ENCODE results near the gene ATF7.
"Not testable (repeated sequence)": the region's sequence is repeated elsewhere in the genome, so short reads cannot be mapped to it uniquely, and the experiment has no call there.

ATF7 gene

DNA sequence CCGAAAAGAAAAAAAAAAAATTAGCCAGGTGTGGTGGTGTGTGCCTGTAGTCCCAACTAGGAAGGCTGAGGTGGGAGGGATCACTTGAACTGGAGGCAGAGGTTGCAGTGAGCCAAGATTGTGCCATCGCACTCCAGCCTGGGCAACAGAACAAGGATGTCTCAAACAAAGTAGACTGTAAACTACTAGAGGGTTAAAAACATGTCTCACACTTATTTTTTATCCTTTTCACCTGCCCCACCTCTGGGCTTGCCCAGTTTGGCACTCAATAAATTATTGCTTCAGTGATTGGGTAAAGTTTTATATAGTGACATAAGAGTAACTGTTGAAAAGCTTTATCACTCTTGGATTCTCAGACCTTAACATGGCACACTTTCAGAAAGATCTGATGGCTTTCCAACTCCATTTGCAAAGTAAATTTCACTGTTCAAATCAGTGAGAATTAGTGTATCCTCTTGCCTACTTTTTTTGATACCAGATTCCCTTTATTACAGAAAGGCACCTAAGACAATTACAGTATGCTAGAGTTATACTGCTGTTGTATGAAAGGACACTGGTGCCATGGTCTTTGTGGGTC, 62.6 kb downstream of the ATF7 start:
- no peak for DNase-seq

DNA sequence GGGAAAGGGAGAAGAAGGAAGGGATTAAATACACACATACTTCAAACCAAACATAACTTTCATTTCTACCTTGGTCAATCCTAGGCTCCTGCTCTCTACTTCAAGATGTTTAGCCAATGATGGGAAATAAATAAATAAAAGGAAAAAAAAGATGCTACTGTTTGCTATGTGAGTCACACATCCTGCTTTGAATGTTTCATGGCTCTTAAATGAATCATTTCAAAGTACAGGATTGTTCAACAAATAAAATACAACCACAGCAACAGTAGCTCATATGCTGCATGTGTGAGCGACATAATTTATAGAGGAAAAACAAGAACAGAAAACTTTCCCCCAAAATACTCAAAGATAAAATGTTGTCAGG, 64.6 kb downstream of the ATF7 start:
- DNase-seq = peak; percentile 46

DNA sequence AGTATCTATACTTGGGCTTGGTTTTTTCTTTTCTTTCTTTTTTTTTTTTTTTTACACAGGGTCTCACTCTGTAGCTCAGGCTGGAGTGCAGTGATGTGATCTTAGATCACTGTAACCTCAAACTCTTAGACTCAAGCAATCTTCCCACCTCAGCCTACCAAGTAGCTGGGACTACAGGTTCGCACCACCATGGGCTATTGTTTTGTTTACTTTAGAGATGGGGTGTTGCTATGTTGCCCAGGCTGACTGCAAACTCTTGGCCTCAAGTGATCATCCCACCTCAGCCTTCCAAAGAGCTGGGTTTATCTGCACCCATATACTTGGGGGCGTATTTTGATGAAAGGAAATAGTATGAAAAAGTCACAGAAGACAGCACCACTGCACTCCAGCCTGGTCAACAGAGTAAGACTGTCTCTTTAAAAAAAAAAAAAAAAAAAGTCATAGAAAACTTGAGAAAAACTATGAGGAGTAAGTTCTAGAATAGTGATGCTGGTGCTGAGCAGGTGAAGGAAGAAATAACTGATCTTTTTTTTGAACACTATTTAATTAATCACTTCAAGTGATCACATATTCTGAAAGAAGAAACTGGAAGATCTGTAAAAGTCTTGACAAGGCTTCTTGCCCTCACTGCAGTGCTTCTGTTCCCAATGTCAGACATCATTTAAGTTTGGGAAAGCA, 65.1 kb downstream of the ATF7 start:
- no peak for DNase-seq

DNA sequence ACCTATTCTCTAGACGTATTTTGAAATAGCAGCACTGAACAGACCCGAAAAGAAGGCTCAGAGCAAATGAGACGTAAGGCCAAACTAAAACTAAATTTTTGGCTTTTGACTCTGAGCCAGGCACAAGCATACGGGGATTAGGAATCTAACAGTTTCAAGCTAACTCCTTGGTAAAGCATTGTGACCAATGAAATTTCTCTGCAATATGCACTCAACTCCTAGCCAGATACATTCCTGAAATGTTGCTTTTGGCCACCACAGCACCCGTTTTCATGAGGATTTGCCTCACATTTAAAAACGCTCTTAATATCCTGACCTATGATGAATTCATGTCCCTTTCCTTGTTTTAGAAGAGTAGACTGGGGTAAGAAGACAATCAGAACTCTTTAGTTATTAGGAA, 65.8 kb downstream of the ATF7 start:
- DNase-seq = no peak

DNA sequence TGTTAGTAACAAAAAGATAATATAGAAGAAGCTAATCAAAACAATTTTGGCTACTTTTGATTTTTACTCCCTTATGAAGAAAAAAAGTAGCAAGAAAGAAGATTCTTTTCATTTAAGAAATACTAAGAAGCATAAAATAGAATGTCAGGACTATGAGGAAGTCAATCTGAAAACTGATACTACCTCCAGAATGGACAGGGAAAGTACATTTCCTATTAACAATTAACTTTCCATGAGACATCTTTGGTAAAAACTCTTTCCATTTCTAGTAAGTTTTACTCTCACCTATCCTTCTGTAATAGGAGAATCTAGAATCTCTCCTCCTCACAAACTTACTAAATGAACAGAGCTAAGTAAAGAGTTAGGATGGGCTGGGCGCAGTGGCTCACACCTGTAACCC, 67.6 kb downstream of the ATF7 start:
- DNase-seq = no peak

DNA sequence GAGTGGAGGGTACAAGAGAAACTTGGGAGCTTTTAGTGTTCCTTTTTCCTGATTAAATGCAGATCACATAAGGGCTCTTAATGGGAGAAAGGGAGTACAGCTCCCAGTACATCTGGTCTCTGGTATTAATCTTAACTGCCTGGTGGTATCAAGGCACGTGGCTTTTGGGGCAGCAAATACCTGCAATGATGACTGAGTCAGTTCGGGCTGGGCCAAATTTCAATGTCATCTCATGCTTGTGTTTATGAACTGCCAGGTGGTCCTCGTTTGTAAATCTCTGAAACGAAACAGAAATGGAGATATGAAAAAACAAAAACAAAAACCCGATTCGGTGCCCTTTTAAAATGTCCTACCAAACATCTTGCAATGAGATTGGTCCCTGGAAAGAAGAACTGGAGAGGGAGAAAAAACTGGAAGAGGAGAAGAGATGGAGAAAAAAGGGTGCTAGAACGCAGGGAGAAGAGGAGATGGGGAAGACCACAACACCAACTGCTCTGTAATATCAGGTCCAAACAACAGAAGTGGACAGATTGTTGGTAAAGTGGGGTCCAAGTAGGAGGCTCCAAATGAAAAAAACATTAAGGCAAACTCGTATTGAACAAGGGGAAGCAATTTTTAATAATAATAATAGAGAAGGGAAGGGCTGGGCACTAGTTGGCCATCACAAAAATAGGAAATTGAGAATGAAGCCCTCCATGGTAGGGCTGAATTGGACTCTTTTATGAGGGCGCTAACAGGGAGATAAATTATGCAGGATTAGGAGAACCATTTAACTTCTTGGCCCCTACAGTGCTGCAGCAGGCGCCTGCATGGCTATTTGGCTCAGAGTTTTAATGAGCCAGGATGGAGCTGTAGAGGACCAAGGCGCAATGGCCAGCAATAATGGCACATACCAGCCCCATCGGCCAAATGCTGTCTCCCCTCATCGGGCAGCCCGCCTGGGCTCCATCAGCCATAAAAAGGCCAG, 73.5 kb downstream of the ATF7 start:
- no peak for DNase-seq

DNA sequence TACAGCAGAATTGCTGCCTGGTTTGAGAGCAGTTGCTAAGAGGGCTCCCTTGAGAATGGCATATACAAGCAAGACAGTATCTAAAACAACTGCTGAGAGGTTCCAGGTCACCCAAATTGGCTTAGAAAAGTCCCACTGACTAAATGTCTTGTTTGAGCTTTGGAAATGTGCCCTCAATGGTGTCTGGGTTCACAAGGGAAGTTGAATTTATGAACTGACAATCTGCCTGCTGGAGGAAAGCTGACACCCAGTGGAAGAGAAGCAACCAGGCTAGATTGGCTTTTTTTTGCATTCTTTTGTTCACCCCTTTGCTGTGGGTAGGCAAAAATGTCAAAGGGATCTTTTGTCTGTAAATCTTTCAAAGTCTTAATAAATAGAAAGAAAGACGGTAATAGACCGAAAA, 74.3 kb downstream of the ATF7 start:
- no peak for DNase-seq

DNA sequence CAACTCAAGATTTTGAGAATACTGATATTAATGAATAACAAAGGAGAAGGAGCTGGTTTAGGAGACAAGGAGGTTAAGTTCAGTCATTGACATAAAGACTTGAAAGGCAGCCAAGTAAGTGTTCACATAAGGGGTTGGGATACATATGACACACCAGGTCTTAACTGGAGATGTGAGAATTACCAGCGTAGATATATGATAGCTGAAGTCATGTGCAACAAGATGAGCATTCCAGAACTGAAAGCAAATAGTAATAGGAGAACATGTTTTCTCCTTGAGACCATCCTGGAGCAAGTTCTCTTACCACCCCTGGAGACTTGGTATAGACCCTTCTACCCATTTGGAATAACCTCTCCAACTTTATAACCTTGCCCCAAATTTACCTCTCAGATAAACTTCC, 75.6 kb downstream of the ATF7 start:
- DNase-seq = no peak

DNA sequence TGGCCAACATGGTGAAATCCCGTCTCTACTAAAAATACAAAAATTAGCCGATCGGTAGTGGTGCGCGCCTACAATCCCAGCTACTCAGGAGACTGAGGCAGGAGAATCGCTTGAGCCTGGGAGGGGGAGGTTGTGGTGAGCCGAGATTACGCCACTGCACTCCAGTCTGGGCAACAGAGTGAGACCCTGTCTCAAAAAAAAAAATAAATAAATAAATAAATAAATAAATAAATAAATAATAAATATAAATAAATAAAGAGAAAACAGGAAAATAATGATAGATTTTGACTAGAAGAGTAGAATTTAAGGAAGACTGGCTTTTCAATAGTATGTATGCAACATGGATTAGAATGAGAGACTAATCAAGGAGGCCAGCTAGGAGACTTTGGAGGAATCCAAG, 76.1 kb downstream of the ATF7 start:
- not testable (repeated sequence) for DNase-seq

DNA sequence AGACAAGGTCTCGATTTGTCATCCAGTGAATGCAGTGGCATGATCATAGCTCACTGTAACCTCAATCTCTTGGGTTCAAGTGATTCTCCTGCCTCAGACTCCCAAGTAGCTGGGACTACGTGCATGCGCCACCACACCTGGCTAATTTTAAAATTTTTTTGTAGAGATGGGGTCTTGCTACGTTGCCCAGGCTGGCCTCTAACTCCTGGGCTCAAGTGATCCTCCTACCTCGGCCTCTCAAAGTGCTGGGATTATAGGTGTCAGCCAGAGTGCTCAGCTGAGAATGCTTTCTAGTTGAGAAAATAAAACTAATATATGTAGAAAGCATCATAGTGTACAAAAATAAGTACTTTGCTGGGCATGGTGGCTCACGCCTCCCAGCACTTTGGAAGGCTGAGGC, 77.8 kb downstream of the ATF7 start:
- DNase-seq = not testable (repeated sequence)

DNA sequence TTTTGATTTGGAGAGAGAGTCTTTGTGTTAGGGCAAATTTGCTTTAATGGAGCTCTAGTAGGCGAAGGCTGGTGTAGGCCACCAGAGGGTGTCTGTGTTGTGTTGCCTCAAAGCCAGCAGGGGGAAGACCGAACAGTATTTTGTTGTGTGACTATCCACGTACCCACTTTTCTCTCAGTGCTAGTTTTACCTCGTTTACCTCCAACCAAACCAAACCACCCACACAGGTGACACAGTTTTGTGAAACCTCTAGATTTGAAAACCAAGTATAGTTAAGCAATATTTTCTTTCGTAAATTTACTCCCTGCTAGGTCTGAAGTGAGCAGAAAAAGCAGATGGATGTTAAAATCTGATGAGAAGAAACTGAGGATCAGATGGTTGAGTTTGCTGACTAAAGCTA, 82.6 kb downstream of the ATF7 start:
- peak; percentile 58 for DNase-seq

DNA sequence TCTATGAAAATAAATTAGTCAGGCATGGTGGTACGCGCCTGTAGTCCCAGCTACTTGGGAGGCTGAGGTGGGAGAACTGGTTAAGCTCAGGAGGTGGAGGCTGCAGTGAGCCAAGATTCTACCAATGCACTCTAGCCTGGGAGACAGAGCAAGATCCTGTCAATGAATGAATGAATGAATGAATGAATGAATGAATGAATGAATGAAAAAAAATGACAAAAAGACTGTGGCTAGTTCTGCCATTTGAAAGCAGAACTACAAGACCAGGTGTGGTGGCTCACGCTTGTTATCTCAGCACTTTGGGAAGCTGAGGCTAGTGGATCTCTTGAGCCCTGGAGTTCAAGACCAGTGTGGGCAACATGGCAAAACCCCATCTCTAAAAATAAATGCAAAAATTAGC, 86.7 kb downstream of the ATF7 start:
- DNase-seq = no peak

DNA sequence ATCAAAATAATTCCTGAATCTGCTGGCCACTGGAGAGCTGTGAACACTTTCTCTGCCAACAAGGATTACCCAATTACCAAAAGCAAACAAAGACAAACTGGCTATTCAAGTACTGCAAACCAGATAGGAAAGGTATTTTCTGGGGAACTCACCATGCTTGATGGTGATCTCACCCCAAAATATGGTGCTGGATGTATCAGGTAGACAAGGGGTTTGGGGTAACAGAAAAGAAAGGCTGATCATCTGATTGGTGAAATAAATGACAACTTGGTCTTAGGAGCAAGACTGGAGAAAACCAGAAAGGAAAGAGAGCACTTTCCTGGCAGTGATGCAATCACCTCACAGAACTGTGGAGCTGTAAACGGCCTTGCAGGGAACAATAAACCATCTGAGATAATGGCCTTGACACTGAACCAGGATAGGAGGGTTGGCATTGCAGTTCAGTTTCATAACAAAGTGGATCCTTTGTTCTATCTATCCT, 87.9 kb downstream of the ATF7 start:
- peak; percentile 35 for DNase-seq

DNA sequence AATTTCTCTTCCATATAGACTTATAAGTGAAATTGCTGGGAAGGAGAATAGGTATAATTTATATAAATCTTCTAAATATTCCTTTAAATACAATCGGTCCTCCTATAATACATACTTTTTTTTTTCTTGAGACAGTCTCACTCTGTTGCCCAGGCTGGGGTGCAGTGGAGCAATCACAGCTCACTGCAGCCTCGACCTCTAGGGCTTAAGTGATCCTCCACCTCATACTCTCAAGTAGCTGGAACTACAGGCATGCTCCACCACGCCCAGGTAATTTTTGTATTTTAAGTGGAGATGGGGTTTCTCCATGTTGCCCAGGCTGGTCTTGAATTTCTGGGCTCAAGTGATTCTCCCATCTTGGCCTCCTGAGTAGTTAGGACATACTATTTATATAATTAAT, 89.2 kb downstream of the ATF7 start:
- no peak for DNase-seq

DNA sequence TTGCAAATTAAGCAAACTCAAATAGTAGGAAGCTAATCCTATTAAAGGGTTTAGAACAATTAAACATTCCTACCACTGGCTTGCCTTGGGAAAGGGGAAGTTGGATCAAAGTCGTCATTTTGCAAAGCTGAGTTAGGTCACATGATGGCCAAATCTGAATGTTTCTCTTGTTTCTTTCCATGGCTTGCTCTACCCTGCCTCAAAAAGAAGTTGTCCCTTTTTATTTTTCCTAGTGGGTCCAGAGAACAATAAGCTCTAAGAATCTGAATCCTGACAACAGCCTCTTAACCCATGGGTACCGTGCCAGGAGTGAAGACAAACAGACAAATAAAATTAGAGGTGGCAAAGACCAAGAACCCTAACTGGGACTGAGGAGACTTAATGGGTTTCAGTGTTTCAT, 92.7 kb downstream of the ATF7 start:
- DNase-seq = no peak

DNA sequence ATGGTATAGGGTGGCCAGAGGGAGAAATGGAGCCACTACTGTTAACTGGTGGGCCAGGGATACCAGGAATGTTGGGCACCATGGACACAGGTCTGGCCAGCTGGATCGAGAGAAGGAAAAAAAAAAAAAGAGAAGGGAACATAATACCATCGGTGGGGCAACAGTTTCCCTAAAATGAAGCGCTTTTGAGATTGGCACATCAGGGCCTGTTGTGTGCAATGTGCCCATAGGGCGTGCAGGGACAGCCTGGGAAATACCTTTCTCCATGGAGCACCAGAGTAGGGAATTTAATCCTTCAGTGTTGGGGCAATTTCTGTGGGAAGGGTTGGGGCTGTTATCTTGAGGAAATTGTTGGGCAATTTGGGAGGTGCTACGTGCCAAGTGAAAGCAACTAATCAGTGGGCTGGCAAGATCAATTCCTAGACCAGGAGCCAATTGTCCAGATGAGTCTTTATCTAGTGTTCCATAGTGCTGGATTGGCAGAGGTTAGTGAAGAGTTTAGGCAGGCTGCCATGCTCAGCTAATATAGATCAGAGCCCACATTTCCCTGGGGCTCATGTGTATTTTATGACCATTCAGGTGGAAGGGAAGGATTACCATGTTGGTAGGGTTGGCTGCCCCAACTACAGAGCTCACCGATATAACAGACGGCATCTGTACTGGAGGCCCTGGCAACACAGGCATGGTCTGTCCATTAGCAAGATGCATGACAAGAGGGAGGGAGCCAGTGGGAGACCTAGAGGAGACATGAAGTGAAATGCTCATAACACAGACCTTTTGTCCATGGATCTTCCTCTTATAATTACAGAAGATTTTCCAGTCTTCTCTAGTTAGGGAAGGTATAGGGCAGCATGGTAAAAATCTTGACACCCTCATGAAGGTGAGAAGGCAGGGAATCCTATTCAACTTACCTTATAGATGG, 93.4 kb downstream of the ATF7 start:
- DNase-seq = no peak

DNA sequence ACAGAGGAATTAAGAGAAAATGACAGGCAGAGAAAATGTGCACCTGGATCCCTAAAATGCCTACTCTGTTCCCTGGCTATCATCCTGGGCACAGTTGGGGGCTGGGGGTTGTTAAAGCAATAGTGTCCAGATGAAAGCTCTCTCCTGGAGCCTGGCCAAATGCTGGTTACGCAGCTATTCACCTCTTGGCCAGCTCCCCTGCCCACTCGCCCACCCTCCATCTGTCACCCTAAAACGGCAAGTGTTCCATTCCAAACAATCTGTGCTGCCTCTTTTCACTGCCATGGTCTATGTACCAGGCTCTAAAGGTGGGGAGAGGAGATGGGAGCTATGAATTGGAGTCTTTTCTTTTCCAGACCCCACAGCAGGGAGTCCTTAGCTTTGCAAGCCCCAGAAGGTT, 94.2 kb downstream of the ATF7 start:
- DNase-seq = no peak

DNA sequence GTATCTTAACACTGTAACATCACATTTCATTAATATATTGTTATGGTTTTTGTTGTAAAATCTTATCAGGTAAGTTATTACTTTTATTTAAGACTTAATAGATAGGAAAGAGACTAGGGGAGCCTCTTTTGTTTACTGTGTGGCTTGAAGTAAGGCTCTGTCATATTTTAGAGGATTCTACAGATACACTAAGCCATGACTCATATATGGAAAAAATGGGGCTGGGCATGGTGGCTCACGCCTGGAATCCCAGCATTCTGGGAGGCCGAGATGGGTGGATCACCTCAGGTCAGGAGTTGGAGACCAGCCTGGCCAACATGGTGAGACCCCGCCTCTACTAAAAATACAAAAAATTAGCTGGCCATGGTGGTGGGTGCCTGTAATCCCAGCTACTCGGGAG, 95.3 kb downstream of the ATF7 start:
- no peak for DNase-seq

DNA sequence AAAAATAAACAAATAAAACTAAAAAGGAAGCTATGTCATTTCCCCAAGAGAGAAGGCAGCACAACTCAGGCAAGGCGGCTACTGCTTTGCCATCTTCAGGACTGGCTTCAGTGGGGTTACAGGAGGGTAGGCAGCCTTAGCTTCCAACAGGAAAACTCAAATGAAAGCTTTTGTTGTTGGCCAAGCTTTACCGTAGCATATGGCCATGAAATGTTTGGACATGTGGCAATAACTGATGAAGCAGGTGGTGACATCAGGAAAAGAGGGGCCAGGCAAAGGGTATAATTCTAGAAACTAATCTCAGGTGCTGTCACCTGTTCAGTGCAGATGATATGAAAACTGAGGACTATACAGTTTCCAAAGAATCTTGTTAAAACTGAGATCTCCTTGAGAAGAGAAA, 96.1 kb downstream of the ATF7 start:
- DNase-seq = no peak

DNA sequence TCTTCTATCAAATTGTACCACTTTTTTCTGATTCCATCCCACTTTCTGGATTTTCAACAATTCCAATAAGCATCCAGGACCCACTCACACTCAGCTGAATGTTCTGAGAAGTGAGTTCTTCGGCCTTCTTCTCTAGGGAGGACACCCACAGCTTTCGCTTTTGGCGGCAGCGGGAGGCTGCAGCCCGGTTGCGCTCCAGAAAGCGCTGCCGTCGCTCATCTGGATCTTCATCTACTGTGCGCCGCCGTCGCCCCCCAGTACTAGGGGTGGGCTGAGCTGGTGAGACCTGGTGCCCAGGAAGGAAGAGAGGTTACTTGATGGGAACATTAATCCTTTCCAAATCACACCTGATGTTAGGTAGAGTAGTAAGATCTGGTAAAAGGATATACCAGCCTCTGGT, 101.7 kb downstream of the ATF7 start:
- no peak for DNase-seq

DNA sequence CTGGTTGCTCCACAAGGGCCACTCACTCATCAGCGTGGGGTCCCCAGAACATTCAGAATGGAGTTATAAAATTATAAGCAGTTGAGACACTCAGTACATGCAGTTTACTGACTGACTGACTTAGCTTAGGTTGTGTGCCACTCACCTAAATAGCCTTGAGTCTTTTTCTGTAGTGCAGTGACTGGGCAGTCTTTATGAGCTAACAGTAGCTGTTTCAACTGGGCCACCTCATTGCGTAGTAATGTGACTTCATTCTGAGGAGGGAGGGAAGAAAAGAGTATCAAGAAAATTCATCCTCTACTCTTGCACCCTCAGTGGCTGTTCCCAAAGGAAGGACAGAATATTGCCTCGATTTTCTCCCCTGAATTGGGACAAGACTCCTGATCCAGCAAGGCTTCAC, 103.1 kb downstream of the ATF7 start:
- no peak for DNase-seq

DNA sequence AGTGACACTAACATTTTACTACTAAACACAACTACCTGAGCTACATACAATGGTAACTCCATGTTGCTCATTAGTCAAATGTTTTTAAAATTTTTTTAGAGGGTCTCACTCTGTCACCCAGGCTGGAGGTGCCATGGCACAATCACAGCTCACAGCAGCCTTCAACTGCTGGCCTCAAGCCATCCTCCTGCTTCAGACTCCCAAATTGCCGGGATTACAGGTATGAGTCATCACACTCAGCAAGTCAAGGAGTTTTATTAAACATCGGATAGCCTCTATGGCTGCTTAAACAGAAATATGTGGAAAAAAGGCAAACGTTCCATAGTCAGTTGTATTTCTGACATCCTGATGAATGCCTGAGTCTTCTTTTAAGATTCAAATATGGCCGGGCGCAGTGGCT, 107.8 kb downstream of the ATF7 start:
- DNase-seq = no peak
